Neural crest cell (in vitro differentiated cells): ENCODE results near the gene SORCS3. TPM values are rescaled to one million over a fixed set of nuclear protein-coding genes. Genes with fewer than 3 reads are reported as not detected.

ENCODE experiments used
- DNase-seq: peaks from one replicate; pipeline ENCODE4 v3.0.0; 2021; ENCODE audit warnings: low read depth, mixed read lengths, low spot score
- H3K27ac Mint-ChIP-seq: one replicate; pipeline ENCODE4 v1.8.0; 2021; ENCODE audit warnings: mild to moderate bottlenecking, mixed read lengths; ENCODE audit not compliant: unreplicated experiment
- H3K27me3 Mint-ChIP-seq: 2 replicates; pipeline ENCODE4 v1.8.0; 2021; ENCODE audit warnings: low read depth, mild to moderate bottlenecking, mixed read lengths
- H3K36me3 Mint-ChIP-seq: 2 replicates; pipeline ENCODE4 v1.8.0; 2021; ENCODE audit warnings: low read depth, mild to moderate bottlenecking, mixed read lengths
- H3K4me1 Mint-ChIP-seq: 2 replicates; pipeline ENCODE4 v1.8.0; 2021; ENCODE audit warnings: mixed read lengths
- H3K4me3 Mint-ChIP-seq: one replicate; pipeline ENCODE4 v1.8.0; 2021; ENCODE audit warnings: mild to moderate bottlenecking, mixed read lengths
- H3K9me3 Mint-ChIP-seq: 2 replicates; pipeline ENCODE4 v1.8.0; 2021; ENCODE audit warnings: mixed read lengths
- total RNA-seq: library from RNA; stranded (reverse); gene quantifications from 2 replicates; pipeline ENCODE4 v1.2.1, GENCODE V29; 2021
- TF ChIP-seq, protein P1 (sequence below): fragments of 200-600 bp; sonication (generic); conservative IDR thresholded peaks from 2 replicates; pipeline ENCODE4 v1.5.0; 2021; ENCODE audit warnings: antibody characterized with exemption, mild to moderate bottlenecking

Gene SORCS3
- total RNA-seq, 1 donor from 2014 or later: 3.3 TPM

GRCh38 chr10:105102977-105103376 is 461.9 kb downstream of the SORCS3 start:
- H3K9me3 Mint-ChIP-seq: no peaks in the 10 kb centered on the region
- H3K4me3 Mint-ChIP-seq: no peak overlapping the region
- H3K27ac Mint-ChIP-seq: no peak overlapping the region
- TF ChIP-seq, protein P1, sequence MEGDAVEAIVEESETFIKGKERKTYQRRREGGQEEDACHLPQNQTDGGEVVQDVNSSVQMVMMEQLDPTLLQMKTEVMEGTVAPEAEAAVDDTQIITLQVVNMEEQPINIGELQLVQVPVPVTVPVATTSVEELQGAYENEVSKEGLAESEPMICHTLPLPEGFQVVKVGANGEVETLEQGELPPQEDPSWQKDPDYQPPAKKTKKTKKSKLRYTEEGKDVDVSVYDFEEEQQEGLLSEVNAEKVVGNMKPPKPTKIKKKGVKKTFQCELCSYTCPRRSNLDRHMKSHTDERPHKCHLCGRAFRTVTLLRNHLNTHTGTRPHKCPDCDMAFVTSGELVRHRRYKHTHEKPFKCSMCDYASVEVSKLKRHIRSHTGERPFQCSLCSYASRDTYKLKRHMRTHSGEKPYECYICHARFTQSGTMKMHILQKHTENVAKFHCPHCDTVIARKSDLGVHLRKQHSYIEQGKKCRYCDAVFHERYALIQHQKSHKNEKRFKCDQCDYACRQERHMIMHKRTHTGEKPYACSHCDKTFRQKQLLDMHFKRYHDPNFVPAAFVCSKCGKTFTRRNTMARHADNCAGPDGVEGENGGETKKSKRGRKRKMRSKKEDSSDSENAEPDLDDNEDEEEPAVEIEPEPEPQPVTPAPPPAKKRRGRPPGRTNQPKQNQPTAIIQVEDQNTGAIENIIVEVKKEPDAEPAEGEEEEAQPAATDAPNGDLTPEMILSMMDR: no peak
- no peaks in the 10 kb centered on the region for H3K27me3 Mint-ChIP-seq
- no peaks in the 10 kb centered on the region for H3K4me1 Mint-ChIP-seq
- DNase-seq: no peak
- no peaks in the 10 kb centered on the region for H3K36me3 Mint-ChIP-seq

GRCh38 chr10:105104297-105104696 is 463.2 kb downstream of the SORCS3 start:
- TF ChIP-seq, protein P1: no peak

GRCh38 chr10:105109164-105109563 is 468.1 kb downstream of the SORCS3 start:
- Mint-ChIP-seq H3K4me1 (no peaks in the 10 kb centered on the region), H3K4me3 (no peak overlapping the region), H3K27me3 (no peaks in the 10 kb centered on the region), H3K9me3 (peaks cover 2% of the 10 kb centered on the region), H3K27ac (no peak overlapping the region), H3K36me3 (no peaks in the 10 kb centered on the region)
- TF ChIP-seq, protein P1: no peak
- DNase-seq: no peak

More at GRCh38 chr10:105104297-105104696, 463.2 kb downstream of the SORCS3 start:
- Mint-ChIP-seq H3K9me3 (no peaks in the 10 kb centered on the region), H3K27ac (no peak overlapping the region), H3K4me1 (no peaks in the 10 kb centered on the region), H3K27me3 (no peaks in the 10 kb centered on the region), H3K36me3 (no peaks in the 10 kb centered on the region), H3K4me3 (no peak overlapping the region)
- no peak for DNase-seq

GRCh38 chr10:105112862-105113261 is 471.8 kb downstream of the SORCS3 start:
- TF ChIP-seq, protein P1: no peak
- Mint-ChIP-seq H3K27me3 (no peaks in the 10 kb centered on the region), H3K9me3 (peaks cover 2% of the 10 kb centered on the region), H3K36me3 (no peaks in the 10 kb centered on the region), H3K27ac (no peak overlapping the region), H3K4me3 (no peak overlapping the region), H3K4me1 (no peaks in the 10 kb centered on the region)
- no peak for DNase-seq

- H3K9me3 Mint-ChIP-seq: peaks cover 8% of the 10 kb centered on the region
Observed at GRCh38 chr10:105113666-105114065, 472.6 kb downstream of the SORCS3 start.

More at GRCh38 chr10:105113666-105114065, 472.6 kb downstream of the SORCS3 start:
- TF ChIP-seq, protein P1: no peak
- Mint-ChIP-seq H3K4me3 (no peak overlapping the region), H3K36me3 (peaks cover 4% of the 10 kb centered on the region), H3K27ac (no peak overlapping the region), H3K27me3 (no peaks in the 10 kb centered on the region), H3K4me1 (no peaks in the 10 kb centered on the region)
- no peak for DNase-seq
